Caco-2 (cell line): ENCODE results near the gene AP4S1. TPM values are rescaled to one million over a fixed set of nuclear protein-coding genes. Genes with fewer than 3 reads are reported as not detected.
A peak's percentile ranks its signal among the peaks of the same experiment; 100 is the strongest.
"Not testable (repeated sequence)": the region's sequence is repeated elsewhere in the genome, so short reads cannot be mapped to it uniquely, and the experiment has no call there.

Source experiments
- BruUV-seq: library from RNA; stranded (reverse); fragments of 400-500 nt; replicated peaks from 2 replicates; lab custom pipeline; 2021; lab: Mats Ljungman, UMichigan
- CTCF ChIA-PET: fragments of 300-600 bp; sonication (Branson Sonifier 250); formaldehyde crosslinking; loops from one replicate; lab custom pipeline; 2022; ENCODE audit warnings: antibody characterized with exemption; lab: Charles Lee
- POLR2A ChIA-PET: fragments of 300-600 bp; sonication (Branson Sonifier 250); formaldehyde crosslinking; loops from one replicate; lab custom pipeline; 2022; ENCODE audit warnings: antibody characterized with exemption; lab: Charles Lee
- DNase-seq, 2 experiments: peaks; one replicate each; pipeline versions ENCODE4 v3.0.0 to v3.0.0-alpha.2; 2020 to 2022
- H3K27me3 ChIP-seq: replicated peaks from 2 replicates; pipeline ENCODE4 v1.6.0; 2011; ENCODE audit warnings: low read length; ENCODE audit not compliant: control insufficient read depth, insufficient read depth
- H3K36me3 ChIP-seq: 2 replicates; pipeline ENCODE4 v1.5.1; 2011; ENCODE audit warnings: low read length; ENCODE audit not compliant: control insufficient read depth, insufficient read depth
- H3K4me1 ChIP-seq: fragments of 250-450 bp; sonication (Bioruptor Pico); 2 replicates; pipeline ENCODE4 v1.5.1; 2020; ENCODE audit warnings: mild to moderate bottlenecking
- H3K4me3 ChIP-seq: 2 replicates; pipeline ENCODE4 v1.5.1; 2011; ENCODE audit warnings: low read depth, mild to moderate bottlenecking, control low read depth, low read length
- H3K9me3 ChIP-seq: fragments of 250-450 bp; sonication (Bioruptor Pico); 2 replicates; pipeline ENCODE4 v1.5.1; 2020; ENCODE audit warnings: mild to moderate bottlenecking, moderate library complexity
- H3K27ac Mint-ChIP-seq: one replicate; pipeline ENCODE4 v1.8.0; 2022; ENCODE audit warnings: mixed read lengths; ENCODE audit not compliant: unreplicated experiment
- H3K27me3 Mint-ChIP-seq: one replicate; pipeline ENCODE4 v1.8.0; 2022; ENCODE audit warnings: mixed read lengths; ENCODE audit not compliant: insufficient read depth, unreplicated experiment
- H3K36me3 Mint-ChIP-seq: one replicate; pipeline ENCODE4 v1.8.0; 2022; ENCODE audit warnings: mild to moderate bottlenecking, mixed read lengths; ENCODE audit not compliant: insufficient read depth, unreplicated experiment
- H3K4me1 Mint-ChIP-seq: one replicate; pipeline ENCODE4 v1.8.0; 2022; ENCODE audit warnings: low read depth, mixed read lengths; ENCODE audit not compliant: unreplicated experiment
- H3K4me3 Mint-ChIP-seq: one replicate; pipeline ENCODE4 v1.8.0; 2022; ENCODE audit warnings: mild to moderate bottlenecking, moderate library complexity, mixed read lengths; ENCODE audit not compliant: unreplicated experiment
- H3K9me3 Mint-ChIP-seq: one replicate; pipeline ENCODE4 v1.8.0; 2022; ENCODE audit warnings: mixed read lengths; ENCODE audit not compliant: unreplicated experiment
- intact Hi-C: fragments of 100-400 bp; cut with micrococcal nuclease; formaldehyde crosslinking; loops from one replicate; pipeline ENCODE4 v1.10.0; 2022; ENCODE audit not compliant: unreplicated experiment
- total RNA-seq: library from RNA; stranded (reverse); gene quantifications from 2 replicates; pipeline ENCODE4 v1.2.3, GENCODE V29; 2022
- TF ChIP-seq, protein P1 (sequence below), 2 experiments: fragments of 200-600 bp in 1 of 2; IDR thresholded peaks; 1 replicate in 1 of 2; 2 replicates in 1 of 2; pipeline versions ENCODE4 v1.5.1 to v1.8.0; 2011 to 2022; ENCODE audit warnings: antibody characterized with exemption in 1 of 2, control low read depth in 1 of 2, inconsistent platforms in 1 of 2, low read depth in 1 of 2, low read length in 1 of 2, mild to moderate bottlenecking in 1 of 2, moderate library complexity in 1 of 2; ENCODE audit not compliant: insufficient read depth in 1 of 2, severe bottlenecking in 1 of 2, unreplicated experiment in 1 of 2

Gene AP4S1
- total RNA-seq, 1 experiment from 2014 or later = 13.2 TPM

DNA sequence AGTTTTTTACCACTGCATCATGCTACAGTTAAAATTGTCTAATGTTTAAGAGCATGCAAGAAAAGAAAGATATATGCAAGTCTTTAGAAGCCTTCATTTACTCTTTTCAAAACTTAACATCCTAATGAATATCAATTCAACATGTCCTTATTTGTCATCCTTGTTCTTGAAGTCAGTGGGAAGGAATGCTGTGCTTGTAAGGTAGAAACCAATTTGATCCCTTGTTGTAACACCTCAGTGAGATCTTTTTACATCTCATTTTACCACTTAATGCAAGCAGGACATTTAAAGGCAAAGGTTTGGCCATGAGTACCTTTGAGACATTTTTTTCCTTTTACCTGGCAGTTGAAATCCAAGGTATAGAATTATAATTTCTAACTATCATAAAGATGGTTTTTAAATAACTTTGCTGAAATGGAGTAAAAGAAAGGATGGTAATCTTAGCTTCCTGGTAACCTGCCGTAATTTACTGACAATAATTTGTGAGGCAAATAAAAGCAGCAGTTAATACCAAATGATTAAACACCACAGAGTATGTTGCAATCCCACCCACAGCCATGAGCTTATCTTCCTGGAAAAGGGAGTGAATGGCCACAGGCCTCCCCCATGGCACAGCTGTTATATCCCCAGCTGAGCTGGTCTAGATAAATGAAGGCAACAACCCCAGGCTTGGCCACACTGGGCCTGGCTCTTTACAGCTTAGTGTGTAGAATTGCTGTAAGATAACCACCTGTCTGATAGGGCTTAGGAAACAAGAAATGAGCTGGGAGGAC, 33.9 kb downstream of the AP4S1 start:
- H3K4me1 ChIP-seq = no peaks in the 10 kb centered on the region; the same call in 1 of the 2 replicates
- Mint-ChIP-seq H3K9me3 (no peaks in the 10 kb centered on the region), H3K27ac (no peak overlapping the region), H3K27me3 (no peaks in the 10 kb centered on the region), H3K4me1 (peaks cover 8% of the 10 kb centered on the region), H3K4me3 (no peak overlapping the region), H3K36me3 (no peaks in the 10 kb centered on the region)
- DNase-seq = peak in 1 of 2 experiments; percentile 6
- intact Hi-C loops = no loop called here
- ChIA-PET POLR2A (no interaction called here), CTCF (no interaction called here)
- BruUV-seq = no TSS peak
- H3K27me3 ChIP-seq = no peaks in the 10 kb centered on the region
- H3K9me3 ChIP-seq = no peaks in the 10 kb centered on the region
- no peak overlapping the region for H3K4me3 ChIP-seq
- TF ChIP-seq, protein P1, sequence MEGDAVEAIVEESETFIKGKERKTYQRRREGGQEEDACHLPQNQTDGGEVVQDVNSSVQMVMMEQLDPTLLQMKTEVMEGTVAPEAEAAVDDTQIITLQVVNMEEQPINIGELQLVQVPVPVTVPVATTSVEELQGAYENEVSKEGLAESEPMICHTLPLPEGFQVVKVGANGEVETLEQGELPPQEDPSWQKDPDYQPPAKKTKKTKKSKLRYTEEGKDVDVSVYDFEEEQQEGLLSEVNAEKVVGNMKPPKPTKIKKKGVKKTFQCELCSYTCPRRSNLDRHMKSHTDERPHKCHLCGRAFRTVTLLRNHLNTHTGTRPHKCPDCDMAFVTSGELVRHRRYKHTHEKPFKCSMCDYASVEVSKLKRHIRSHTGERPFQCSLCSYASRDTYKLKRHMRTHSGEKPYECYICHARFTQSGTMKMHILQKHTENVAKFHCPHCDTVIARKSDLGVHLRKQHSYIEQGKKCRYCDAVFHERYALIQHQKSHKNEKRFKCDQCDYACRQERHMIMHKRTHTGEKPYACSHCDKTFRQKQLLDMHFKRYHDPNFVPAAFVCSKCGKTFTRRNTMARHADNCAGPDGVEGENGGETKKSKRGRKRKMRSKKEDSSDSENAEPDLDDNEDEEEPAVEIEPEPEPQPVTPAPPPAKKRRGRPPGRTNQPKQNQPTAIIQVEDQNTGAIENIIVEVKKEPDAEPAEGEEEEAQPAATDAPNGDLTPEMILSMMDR (IDR thresholded peaks at IDR 0.05; ENCODE audit: insufficient read depth in 1 of 2, low read depth in 1 of 2, low read length in 1 of 2, severe bottlenecking in 1 of 2, unreplicated experiment in 1 of 2) = no peak
- no peaks in the 10 kb centered on the region for H3K36me3 ChIP-seq

DNA sequence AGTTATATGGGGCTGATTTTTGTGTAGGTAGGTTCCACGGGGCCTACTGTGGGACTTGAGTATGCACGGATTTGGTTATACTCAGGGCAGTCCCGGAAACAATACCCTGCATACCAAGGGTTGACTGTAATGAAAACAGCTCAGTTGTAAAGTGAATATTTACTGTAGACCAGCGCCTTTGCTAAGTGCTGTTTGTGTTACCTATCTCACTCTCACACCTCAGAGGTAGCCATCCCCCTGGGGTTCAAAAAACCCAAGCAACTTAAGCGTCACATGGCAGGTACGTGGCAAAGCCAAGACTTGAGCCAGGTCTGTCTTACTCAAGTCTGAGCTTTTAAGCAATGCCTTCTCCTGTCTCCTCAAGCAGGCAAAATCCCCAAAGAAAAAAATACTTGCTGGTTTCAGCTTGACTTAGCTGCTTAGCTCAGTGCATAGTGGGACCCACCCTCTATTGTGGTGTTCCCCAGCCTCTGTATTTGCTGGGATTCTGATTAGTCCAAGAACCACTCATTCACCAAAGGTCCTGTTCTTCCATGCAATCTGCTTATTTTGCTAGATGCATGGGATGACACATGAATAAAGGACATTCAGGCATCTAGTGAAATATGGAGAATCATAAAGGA, 34.9 kb downstream of the AP4S1 start:
- H3K36me3 Mint-ChIP-seq = no peaks in the 10 kb centered on the region
- DNase-seq = no peak
- H3K4me1 Mint-ChIP-seq = peaks cover 8% of the 10 kb centered on the region
- Histone ChIP-seq H3K4me1 (no peaks in the 10 kb centered on the region; the same call in 1 of the 2 replicates), H3K4me3 (no peak overlapping the region), H3K36me3 (no peaks in the 10 kb centered on the region), H3K27me3 (no peaks in the 10 kb centered on the region), H3K9me3 (no peaks in the 10 kb centered on the region)
- H3K27me3 Mint-ChIP-seq = no peaks in the 10 kb centered on the region
- intact Hi-C loops = no loop called here
- ChIA-PET POLR2A (interaction anchor here (1.3 kb wide), 1 partner anchor 34 kb away, joined by 4 read pairs; the partner anchor contains the start of gene STRN3), CTCF (no interaction called here)
- TF ChIP-seq, protein P1 (IDR thresholded peaks at IDR 0.05; ENCODE audit: insufficient read depth in 1 of 2, low read depth in 1 of 2, low read length in 1 of 2, severe bottlenecking in 1 of 2, unreplicated experiment in 1 of 2) = no peak
- H3K27ac Mint-ChIP-seq = no peak overlapping the region
- H3K9me3 Mint-ChIP-seq = no peaks in the 10 kb centered on the region
- H3K4me3 Mint-ChIP-seq = no peak overlapping the region
- no TSS peak for BruUV-seq

DNA sequence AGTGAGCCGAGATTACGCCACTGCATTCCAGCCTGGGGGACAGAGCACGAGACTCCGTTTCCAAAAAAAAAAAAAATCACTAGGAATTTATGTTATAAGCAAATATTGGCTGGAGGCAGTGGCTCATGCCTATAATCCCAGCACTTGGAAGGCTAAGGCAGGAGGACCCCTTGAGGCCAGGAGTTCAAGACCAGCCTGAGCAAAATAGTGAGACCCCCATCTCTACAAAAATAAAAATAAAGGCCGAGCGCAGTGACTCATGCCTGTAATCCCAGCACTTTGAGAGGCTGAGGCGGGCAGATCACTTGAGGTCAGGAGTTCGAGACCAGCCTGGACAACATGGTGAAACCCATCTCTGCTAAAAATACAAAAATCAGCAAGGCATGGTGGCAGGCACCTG, 37.5 kb downstream of the AP4S1 start:
- CTCF ChIA-PET, H3K27me3 Mint-ChIP-seq, POLR2A ChIA-PET: not testable (repeated sequence)

More for the DNA sequence above, 37.5 kb downstream of the AP4S1 start:
- H3K9me3 Mint-ChIP-seq, H3K4me1 Mint-ChIP-seq, H3K27me3 ChIP-seq, H3K36me3 ChIP-seq, intact Hi-C loops, H3K4me1 ChIP-seq, DNase-seq, H3K9me3 ChIP-seq, H3K27ac Mint-ChIP-seq, BruUV-seq, H3K4me3 ChIP-seq, H3K36me3 Mint-ChIP-seq, H3K4me3 Mint-ChIP-seq: not testable (repeated sequence)
